Mammary epithelial cell (primary cell): ENCODE results near the gene SLC9A6.

Experiments
- EZH2 ChIP-seq: IDR thresholded peaks from 2 replicates; pipeline ENCODE4 v1.6.1; 2012; ENCODE audit warnings: low read length, inconsistent platforms, borderline replicate concordance
- TF ChIP-seq, protein P1 (sequence below), 2 donors: IDR thresholded peaks in 1 of 2; conservative IDR thresholded peaks in 1 of 2; 2 replicates each; pipeline ENCODE4 v1.5.1; 2011 to 2012; ENCODE audit warnings: inconsistent platforms in 2 of 2, low read length in 2 of 2, mild to moderate bottlenecking in 2 of 2, control low read depth in 1 of 2, low read depth in 1 of 2; ENCODE audit not compliant: insufficient read depth in 1 of 2; ENCODE audit errors: extremely low read depth in 1 of 2

DNA sequence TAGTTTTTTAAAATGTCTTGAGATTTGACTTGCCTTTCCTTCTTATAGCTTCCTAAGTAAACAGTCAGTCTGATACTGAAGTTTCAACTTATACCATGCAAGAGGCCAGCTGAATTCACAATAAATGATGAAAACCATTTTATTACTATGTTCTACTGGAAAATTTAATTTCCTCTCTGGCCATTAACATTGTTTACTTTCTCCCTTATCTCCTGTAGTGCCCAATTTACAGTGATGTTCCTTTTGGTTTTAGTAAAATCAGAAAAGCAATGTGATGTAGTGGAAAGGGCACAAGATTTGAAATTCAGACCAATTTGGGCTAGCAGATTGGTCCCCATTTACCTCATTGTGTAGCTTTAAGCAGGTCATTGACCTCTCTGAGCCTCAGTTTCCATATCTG, 54.2 kb downstream of the SLC9A6 start:
- TF ChIP-seq, protein P1, sequence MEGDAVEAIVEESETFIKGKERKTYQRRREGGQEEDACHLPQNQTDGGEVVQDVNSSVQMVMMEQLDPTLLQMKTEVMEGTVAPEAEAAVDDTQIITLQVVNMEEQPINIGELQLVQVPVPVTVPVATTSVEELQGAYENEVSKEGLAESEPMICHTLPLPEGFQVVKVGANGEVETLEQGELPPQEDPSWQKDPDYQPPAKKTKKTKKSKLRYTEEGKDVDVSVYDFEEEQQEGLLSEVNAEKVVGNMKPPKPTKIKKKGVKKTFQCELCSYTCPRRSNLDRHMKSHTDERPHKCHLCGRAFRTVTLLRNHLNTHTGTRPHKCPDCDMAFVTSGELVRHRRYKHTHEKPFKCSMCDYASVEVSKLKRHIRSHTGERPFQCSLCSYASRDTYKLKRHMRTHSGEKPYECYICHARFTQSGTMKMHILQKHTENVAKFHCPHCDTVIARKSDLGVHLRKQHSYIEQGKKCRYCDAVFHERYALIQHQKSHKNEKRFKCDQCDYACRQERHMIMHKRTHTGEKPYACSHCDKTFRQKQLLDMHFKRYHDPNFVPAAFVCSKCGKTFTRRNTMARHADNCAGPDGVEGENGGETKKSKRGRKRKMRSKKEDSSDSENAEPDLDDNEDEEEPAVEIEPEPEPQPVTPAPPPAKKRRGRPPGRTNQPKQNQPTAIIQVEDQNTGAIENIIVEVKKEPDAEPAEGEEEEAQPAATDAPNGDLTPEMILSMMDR (conservative IDR thresholded peaks at IDR 0.05 in 1 of 2, IDR thresholded peaks at IDR 0.05 in 1 of 2; ENCODE audit: extremely low read depth in 1 of 2, insufficient read depth in 1 of 2, low read depth in 1 of 2, low read length in 2 of 2), result no peak
- no peak for TF ChIP-seq EZH2
